Forelimb muscle (tissue), 1 donor: ENCODE results near the gene GJA1. TPM values are rescaled to one million over a fixed set of nuclear protein-coding genes. Genes with fewer than 3 reads are reported as not detected.

Source experiments
- DNase-seq: peaks from one replicate; pipeline ENCODE4 v3.0.0-alpha.2; 2013; ENCODE audit warnings: low read depth
- polyA plus RNA-seq: library from polyadenylated mRNA; unstranded; fragments of 120-200 nt; gene quantifications from one replicate; pipeline ENCODE4 v1.2.1, GENCODE V29; 2013; ENCODE audit not compliant: insufficient read length

The GJA1 gene
- polyA plus RNA-seq, 1 donor: 42.7 TPM

DNA sequence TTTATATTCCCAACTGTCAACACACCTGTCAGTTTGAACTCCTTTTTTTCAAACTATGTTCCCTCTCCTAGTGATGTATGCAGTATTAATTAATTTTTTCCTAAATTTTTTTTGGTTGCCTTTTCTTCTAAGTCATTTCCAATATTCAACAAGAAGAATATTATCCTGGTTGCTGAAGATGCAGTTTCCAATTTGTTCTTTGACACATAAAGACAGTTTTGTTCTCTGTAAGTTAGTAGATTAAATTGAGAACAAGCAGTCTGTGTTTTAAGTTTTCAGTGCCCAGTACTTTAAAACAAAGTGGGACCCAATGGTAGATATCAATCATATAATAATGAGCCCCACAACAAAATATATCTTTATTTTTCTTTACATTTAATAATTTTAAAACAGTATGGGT, 47.3 kb downstream of the GJA1 start:
- DNase-seq: no peak

DNA sequence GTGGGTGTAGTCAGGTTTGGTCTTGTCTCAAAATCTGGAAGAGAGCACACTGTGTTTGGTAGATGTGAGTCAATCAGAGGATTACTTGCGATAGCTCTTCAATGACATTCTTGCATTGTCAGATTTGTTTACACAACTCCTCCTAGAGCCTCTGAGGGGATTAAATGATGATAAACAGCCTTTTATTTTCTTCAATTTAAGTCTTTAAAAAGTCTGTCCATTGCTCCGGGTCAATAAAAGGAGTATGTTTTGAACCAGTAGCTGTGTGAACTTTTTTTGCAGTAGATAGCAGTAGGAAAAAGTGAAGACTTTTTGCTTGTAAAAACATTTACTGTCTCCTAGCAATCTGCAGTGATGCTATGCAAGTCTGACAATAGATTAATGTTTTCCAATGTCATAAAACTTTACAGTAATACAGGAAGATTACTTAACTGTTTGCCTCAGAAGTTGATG, 49.9 kb downstream of the GJA1 start:
- DNase-seq: peak; percentile 29

- no peak for DNase-seq
These were observed 56.1 kb downstream of the GJA1 start for GRCh38 chr6:121491576-121491975.

GRCh38 chr6:121492536-121492935, 57.1 kb downstream of the GJA1 start:
- DNase-seq: no peak

DNA sequence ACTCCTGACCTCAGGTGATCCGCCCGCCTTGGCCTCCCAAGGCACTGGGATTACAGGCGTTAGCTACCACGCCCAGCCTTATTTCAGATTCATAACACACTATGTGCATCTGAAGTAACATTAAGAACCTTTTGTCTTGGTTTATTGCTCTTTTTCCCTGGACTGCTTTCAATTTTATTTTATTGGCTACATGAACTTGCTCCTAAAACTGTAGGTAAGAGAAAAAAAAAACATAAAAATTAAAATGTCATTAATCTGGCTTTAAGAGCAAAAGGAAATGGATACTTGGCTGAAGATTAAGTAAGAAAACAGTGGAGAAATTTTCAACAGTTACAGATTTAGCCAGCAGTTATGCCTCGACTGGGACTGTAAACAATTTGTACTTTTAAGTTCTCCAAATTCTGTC, 62.5 kb downstream of the GJA1 start:
- no peak for DNase-seq

DNA sequence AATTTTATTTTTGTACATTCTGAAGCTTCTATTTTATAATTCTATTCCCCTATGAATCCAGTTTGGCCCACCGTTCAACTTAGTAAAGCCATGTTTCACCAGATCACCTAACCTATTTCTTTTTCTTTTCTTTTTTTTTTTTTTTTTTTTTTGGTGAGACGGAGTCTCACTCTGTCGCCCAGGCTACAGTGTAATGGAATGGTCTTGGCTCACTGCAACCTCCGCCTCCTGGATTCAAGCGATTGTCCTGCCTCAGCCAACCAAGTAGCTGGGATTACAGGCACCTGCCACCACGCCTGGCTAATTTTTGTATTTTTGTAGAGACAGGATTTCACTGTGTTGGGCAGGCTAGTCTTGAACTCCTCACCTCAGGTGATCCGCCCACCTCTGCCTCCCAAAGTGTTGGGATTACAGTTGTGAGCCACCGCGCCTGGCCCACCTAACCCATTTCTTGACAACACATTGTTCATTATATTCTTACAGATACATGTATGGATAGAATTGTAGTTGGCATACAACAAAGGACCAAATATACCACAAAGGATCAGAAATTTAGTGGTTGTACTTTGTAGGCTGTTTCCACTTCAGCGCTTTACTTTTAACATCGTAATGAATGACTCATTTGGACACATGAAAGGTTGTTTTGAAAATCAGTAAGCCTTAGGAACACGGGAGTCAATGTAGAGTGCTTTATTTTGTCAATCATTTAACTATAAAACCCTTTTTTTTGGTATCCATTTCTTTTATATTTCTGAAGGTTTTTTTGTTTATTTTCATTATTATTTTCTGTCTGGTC, 63.2 kb downstream of the GJA1 start:
- no peak for DNase-seq

Other genes starting within 250 kb of the GJA1 start
- gene TBC1D32, start 101.2 kb upstream of the GJA1 start, polyA plus RNA-seq: 5.6 TPM